Natural killer cell (primary cell): Measurements from ENCODE around the gene FANCG. TPM values are rescaled to one million over a fixed set of nuclear protein-coding genes. Genes with fewer than 3 reads are reported as not detected.

Experiments used
- ATAC-seq, 3 donors: fragments of 150-1000 bp in 2 of 3; fragments of 200-7000 bp in 1 of 3; cut with Tn5 transposase; 1 replicate in 1 of 3; 2 replicates in 2 of 3; pipeline ENCODE4 v1.10.0; 2021; ENCODE audit warnings: mild to moderate bottlenecking in 2 of 3, moderate library complexity in 2 of 3
- DNase-seq, 2 donors: peaks; one replicate each; pipeline versions ENCODE4 v3.0.0 to v3.0.0-alpha.2; 2013 to 2021; ENCODE audit warnings: mixed read lengths in 1 of 2
- H3K27ac ChIP-seq: one replicate; pipeline ENCODE4 v1.5.1; 2013; ENCODE audit warnings: mild to moderate bottlenecking, low read length
- H3K27me3 ChIP-seq: one replicate; pipeline ENCODE4 v1.6.1; 2013; ENCODE audit warnings: low read length; ENCODE audit not compliant: control insufficient read depth, insufficient read depth
- H3K36me3 ChIP-seq: one replicate; pipeline ENCODE4 v1.6.1; 2013; ENCODE audit warnings: low read length; ENCODE audit not compliant: control insufficient read depth, insufficient read depth
- H3K4me1 ChIP-seq: one replicate; pipeline ENCODE4 v1.6.1; 2013; ENCODE audit warnings: low read length; ENCODE audit not compliant: control insufficient read depth, insufficient read depth
- H3K4me3 ChIP-seq: one replicate; pipeline ENCODE4 v1.5.1; 2013; ENCODE audit warnings: low read length
- H3K9me3 ChIP-seq: one replicate; pipeline ENCODE4 v1.6.1; 2013; ENCODE audit warnings: low read length; ENCODE audit not compliant: control insufficient read depth, insufficient read depth
- H3K27ac Mint-ChIP-seq, 2 donors: one replicate each; pipeline ENCODE4 v1.8.0; 2022; ENCODE audit warnings: mild to moderate bottlenecking in 2 of 2, mixed read lengths in 2 of 2, moderate library complexity in 1 of 2
- H3K27me3 Mint-ChIP-seq, 2 donors: one replicate each; pipeline ENCODE4 v1.8.0; 2022; ENCODE audit warnings: low read depth in 2 of 2, mixed read lengths in 2 of 2
- H3K36me3 Mint-ChIP-seq: one replicate; pipeline ENCODE4 v1.8.0; 2022; ENCODE audit warnings: mixed read lengths
- H3K4me1 Mint-ChIP-seq, 2 donors: one replicate each; pipeline ENCODE4 v1.8.0; 2022; ENCODE audit warnings: mixed read lengths in 2 of 2
- H3K4me3 Mint-ChIP-seq: one replicate; pipeline ENCODE4 v1.8.0; 2022; ENCODE audit warnings: mild to moderate bottlenecking, moderate library complexity, mixed read lengths
- H3K9me3 Mint-ChIP-seq, 2 donors: one replicate each; pipeline ENCODE4 v1.8.0; 2022; ENCODE audit warnings: mixed read lengths in 2 of 2
- WGBS: methylation state at CpG from one replicate; pipeline ENCODE4 v1.1.7; 2013; ENCODE audit warnings: missing lambda C conversion rate; ENCODE audit not compliant: insufficient coverage; 5-methylcytosine and 5-hydroxymethylcytosine counted together
- intact Hi-C: fragments of 100-400 bp; cut with micrococcal nuclease; formaldehyde crosslinking; loops from one replicate; pipeline ENCODE4 v1.14.2; 2022
- total RNA-seq, 4 donors: library from RNA; stranded (reverse); fragments of 120-200 nt in 1 of 4; gene quantifications; one replicate each; pipeline versions ENCODE4 v1.2.3 to v1.2.4, GENCODE V29; 2013 to 2022
- TF ChIP-seq, protein P1 (sequence below): fragments of 200-600 bp; IDR thresholded peaks from one replicate; pipeline ENCODE4 v1.8.0; 2022; ENCODE audit warnings: antibody characterized with exemption

The FANCG gene
- total RNA-seq, 3 donors from 2014 or later (not counting 1 experiment from before 2014, with no cell fraction given) = 33.9 to 38.9 (median 35.7) TPM

DNA sequence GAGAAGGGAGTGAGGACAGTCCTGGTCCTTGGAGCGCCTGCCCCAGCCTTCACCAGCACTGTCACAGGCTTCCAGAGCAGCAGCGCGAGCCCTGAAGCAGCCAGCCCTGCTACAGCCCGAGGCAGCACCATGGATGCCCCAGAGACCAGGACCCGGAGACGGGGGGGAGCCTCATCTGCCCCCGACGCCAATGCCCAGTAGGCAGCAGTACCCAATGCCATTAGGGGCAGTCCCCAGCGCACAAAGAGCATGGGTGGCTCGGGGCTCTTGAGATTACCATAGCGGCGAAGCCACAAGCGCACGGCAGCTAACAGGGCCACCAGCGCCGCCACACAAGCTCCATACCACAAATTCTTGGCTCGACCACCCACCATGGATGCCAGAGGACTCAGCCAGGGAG, 11.8 kb upstream of the FANCG start:
- Histone ChIP-seq H3K4me1 (peaks cover 11% of the 10 kb centered on the region), H3K36me3 (peaks cover 64% of the 10 kb centered on the region), H3K27ac (no peak overlapping the region), H3K27me3 (no peaks in the 10 kb centered on the region), H3K9me3 (no peaks in the 10 kb centered on the region), H3K4me3 (no peak overlapping the region)
- intact Hi-C loops = no loop called here
- no peak overlapping the region for H3K27ac Mint-ChIP-seq
- H3K4me3 Mint-ChIP-seq = no peak overlapping the region
- H3K27me3 Mint-ChIP-seq = no peaks in the 10 kb centered on the region
- TF ChIP-seq, protein P1, sequence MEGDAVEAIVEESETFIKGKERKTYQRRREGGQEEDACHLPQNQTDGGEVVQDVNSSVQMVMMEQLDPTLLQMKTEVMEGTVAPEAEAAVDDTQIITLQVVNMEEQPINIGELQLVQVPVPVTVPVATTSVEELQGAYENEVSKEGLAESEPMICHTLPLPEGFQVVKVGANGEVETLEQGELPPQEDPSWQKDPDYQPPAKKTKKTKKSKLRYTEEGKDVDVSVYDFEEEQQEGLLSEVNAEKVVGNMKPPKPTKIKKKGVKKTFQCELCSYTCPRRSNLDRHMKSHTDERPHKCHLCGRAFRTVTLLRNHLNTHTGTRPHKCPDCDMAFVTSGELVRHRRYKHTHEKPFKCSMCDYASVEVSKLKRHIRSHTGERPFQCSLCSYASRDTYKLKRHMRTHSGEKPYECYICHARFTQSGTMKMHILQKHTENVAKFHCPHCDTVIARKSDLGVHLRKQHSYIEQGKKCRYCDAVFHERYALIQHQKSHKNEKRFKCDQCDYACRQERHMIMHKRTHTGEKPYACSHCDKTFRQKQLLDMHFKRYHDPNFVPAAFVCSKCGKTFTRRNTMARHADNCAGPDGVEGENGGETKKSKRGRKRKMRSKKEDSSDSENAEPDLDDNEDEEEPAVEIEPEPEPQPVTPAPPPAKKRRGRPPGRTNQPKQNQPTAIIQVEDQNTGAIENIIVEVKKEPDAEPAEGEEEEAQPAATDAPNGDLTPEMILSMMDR = no peak
- peaks cover 12 to 25% of the 10 kb centered on the region in 2 donors for H3K4me1 Mint-ChIP-seq
- ATAC-seq (no peak), DNase-seq (no peak)
- WGBS = 95% methylated on average over 17 of the region's 17 CpGs
- H3K9me3 Mint-ChIP-seq = no peaks in the 10 kb centered on the region
- H3K36me3 Mint-ChIP-seq = no peaks in the 10 kb centered on the region

DNA sequence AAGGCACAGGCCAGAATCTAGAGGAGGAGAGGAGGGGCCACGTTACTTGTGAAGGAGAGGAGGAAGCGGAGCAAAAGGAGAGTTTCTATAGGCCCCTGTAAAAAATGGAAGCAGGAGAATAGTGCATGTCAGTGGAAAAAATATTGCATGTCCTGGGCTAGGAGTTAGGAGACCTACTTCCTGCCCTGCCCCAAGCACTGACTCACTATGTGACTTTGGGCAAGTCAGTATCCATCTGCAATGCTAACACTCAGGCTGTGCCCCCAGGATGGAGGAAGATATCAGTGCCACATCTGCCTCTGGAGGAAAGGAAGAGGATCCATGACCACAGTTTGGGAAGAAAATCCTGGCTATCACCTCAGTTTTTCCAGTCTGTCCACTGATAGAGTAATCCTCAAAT, 9.7 kb upstream of the FANCG start:
- 97% methylated on average over 2 of the region's 2 CpGs for WGBS
- no peak overlapping the region for H3K4me3 Mint-ChIP-seq
- H3K9me3 ChIP-seq = no peaks in the 10 kb centered on the region
- ATAC-seq (no peak), DNase-seq (no peak)
- TF ChIP-seq, protein P1 = no peak
- no peak overlapping the region for H3K4me3 ChIP-seq
- H3K27ac Mint-ChIP-seq = no peak overlapping the region
- no peak overlapping the region for H3K27ac ChIP-seq
- H3K4me1 Mint-ChIP-seq = peaks cover 6 to 11% of the 10 kb centered on the region in 2 donors
- peaks cover 3% of the 10 kb centered on the region for H3K4me1 ChIP-seq
- no peaks in the 10 kb centered on the region for H3K9me3 Mint-ChIP-seq
- intact Hi-C loops = no loop called here
- H3K27me3 ChIP-seq = no peaks in the 10 kb centered on the region
- H3K36me3 ChIP-seq = peaks cover 66% of the 10 kb centered on the region
- no peaks in the 10 kb centered on the region for H3K36me3 Mint-ChIP-seq
- H3K27me3 Mint-ChIP-seq = no peaks in the 10 kb centered on the region

DNA sequence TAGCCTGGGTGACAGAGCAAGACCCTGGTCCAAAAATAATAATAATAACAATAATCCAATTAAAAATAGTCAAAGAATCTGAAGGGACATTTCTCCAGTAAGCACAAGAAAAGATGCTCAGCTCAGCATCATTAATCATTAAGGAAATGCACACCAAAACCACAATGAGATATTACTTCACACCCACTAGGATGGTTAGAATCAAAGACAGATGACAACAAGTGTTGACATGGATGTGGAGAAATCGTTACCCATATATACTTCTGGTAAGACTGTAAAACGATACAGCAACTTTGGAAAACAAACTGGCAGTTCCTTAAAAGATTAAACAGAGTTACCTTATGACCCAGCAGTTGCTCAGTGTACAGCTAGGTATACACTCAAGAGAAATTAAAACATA, 5.3 kb upstream of the FANCG start:
- no peaks in the 10 kb centered on the region for H3K9me3 Mint-ChIP-seq
- H3K27me3 Mint-ChIP-seq = no peaks in the 10 kb centered on the region
- ATAC-seq (peak; percentile 39 to 72 (median 66)), DNase-seq (peak in 1 of 2 donors; percentile 28)
- peak overlapping the region in 1 of 2 donors; percentile 1 for H3K27ac Mint-ChIP-seq
- Histone ChIP-seq H3K4me3 (no peak overlapping the region), H3K9me3 (no peaks in the 10 kb centered on the region), H3K36me3 (peaks cover 28% of the 10 kb centered on the region), H3K27me3 (no peaks in the 10 kb centered on the region), H3K27ac (no peak overlapping the region), H3K4me1 (peaks cover 10% of the 10 kb centered on the region)
- H3K36me3 Mint-ChIP-seq = no peaks in the 10 kb centered on the region
- TF ChIP-seq, protein P1 = no peak
- WGBS = 51% methylated on average over 2 of the region's 2 CpGs
- H3K4me3 Mint-ChIP-seq = no peak overlapping the region
- H3K4me1 Mint-ChIP-seq = peaks cover 9 to 10% of the 10 kb centered on the region in 2 donors
- intact Hi-C loops = no loop called here

GRCh38 chr9:35079041-35079425, 709 bp downstream of the FANCG start:
- Mint-ChIP-seq H3K4me3 (peak overlapping the region; percentile 96), H3K27ac (peak overlapping the region in 1 of 2 donors; percentile 86), H3K27me3 (no peaks in the 10 kb centered on the region), H3K9me3 (no peaks in the 10 kb centered on the region), H3K4me1 (peaks cover 19 to 22% of the 10 kb centered on the region in 2 donors), H3K36me3 (no peaks in the 10 kb centered on the region)
- no peak for DNase-seq
- TF ChIP-seq, protein P1 = no peak
- intact Hi-C loops = no loop called here
- peaks cover 20% of the 10 kb centered on the region for H3K4me1 ChIP-seq
- H3K9me3 ChIP-seq = no peaks in the 10 kb centered on the region
- no peak overlapping the region for H3K27ac ChIP-seq
- H3K4me3 ChIP-seq = peak overlapping the region; percentile 76
- WGBS = 16% methylated on average over 10 of the region's 10 CpGs
- no peaks in the 10 kb centered on the region for H3K27me3 ChIP-seq
- peaks cover 5% of the 10 kb centered on the region for H3K36me3 ChIP-seq
- ATAC-seq = no peak
